ENCODE results near the gene MIB1.

Gene MIB1

DNA sequence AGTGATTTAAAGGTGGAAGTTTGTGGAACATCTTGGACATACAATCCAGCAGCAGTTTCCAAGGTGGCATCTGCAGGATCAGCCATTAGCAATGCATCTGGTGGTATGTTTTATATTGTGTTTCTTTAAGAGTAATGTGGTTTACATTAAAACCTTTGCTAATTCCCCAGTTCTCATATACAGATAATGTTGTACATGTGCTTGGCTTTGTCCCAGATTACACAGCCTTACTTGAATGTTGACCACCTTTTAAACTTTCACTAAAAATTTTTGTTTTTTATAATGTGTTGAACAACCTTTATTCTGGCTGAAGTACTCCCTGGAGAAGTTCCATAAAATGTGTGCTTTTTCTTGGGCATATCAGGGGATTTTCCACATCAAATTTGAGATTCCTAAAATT, 57.5 kb downstream of the MIB1 start:
- no peak overlapping the region for H3K27ac ChIP-seq
- no peak for TF ChIP-seq ZFX (IDR thresholded peaks at IDR 0.05; ENCODE audit: borderline replicate concordance)
- TF ChIP-seq CTCF (IDR thresholded peaks at IDR 0.05): no peak

DNA sequence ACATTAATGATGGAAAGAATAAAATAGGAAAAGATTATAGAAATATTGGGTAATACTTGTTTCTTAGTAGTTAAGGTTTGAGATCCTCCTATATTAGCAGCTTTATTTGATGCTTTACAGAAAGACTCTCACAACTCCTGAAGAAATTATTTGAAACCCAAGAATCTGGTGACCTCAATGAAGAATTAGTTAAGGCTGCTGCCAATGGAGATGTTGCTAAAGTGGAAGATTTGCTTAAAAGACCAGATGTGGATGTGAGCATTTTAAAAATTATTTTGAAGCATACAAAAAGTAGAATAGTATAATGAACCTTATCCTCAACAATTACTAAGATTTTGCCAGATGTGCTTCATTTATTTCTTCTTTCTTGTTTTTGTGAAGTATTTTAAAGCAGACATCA, 59.1 kb downstream of the MIB1 start:
- H3K27ac ChIP-seq: no peak overlapping the region
- TF ChIP-seq CTCF (IDR thresholded peaks at IDR 0.05) (no peak), ZFX (IDR thresholded peaks at IDR 0.05; ENCODE audit: borderline replicate concordance) (no peak)

GRCh38 chr18:21803495-21803894, 62.9 kb downstream of the MIB1 start:
- TF ChIP-seq CTCF (IDR thresholded peaks at IDR 0.05): no peak
- no peak for TF ChIP-seq ZFX (IDR thresholded peaks at IDR 0.05; ENCODE audit: borderline replicate concordance)
- no peak overlapping the region for H3K27ac ChIP-seq

- TF ChIP-seq ZFX (IDR thresholded peaks at IDR 0.05; ENCODE audit: borderline replicate concordance): no peak
- no peak for TF ChIP-seq CTCF (IDR thresholded peaks at IDR 0.05)
- H3K27ac ChIP-seq: no peak overlapping the region
These were observed 65.3 kb downstream of the MIB1 start for GRCh38 chr18:21805771-21806366.

DNA sequence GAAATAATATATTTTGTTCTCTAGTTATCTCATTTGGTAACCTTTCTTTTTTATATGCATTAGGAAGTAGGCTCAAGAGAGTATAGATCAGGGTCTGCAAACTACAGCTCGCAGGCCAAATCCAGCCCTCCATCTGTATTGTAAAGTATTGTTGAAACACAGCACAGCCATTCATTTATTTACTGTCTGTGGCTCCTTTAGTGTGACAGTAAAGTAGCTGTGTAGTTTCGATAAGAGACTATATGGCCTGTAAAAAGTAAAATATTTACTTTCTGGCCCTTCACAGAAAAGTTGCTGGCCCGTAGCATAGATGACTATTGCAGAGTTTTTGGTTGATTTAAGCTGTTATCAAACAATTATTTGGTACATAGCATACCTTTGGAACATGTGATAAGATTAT, 67.6 kb downstream of the MIB1 start:
- no peak overlapping the region for H3K27ac ChIP-seq
- TF ChIP-seq ZFX (IDR thresholded peaks at IDR 0.05; ENCODE audit: borderline replicate concordance) (no peak), CTCF (IDR thresholded peaks at IDR 0.05) (no peak)

DNA sequence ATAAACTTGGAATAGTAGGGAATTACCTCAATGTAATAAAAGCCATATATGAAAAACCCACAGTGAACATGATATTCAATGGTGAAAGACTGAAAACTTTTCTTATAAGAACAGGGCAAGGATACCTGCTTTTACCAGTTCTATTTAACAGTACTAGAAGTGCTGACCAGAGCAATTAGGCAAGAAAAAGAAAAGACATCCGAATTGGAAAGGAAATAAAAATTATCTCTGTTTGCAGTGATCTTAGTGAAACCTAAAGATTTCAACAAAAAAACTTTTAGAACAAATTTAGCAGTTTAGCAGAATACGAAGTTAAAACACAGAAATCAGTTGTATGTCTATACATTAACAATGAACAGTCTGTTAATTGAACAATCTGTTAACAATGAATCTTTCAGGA, 69.1 kb downstream of the MIB1 start:
- TF ChIP-seq ZFX (IDR thresholded peaks at IDR 0.05; ENCODE audit: borderline replicate concordance): no peak
- TF ChIP-seq CTCF (IDR thresholded peaks at IDR 0.05): no peak
- H3K27ac ChIP-seq: no peak overlapping the region

DNA sequence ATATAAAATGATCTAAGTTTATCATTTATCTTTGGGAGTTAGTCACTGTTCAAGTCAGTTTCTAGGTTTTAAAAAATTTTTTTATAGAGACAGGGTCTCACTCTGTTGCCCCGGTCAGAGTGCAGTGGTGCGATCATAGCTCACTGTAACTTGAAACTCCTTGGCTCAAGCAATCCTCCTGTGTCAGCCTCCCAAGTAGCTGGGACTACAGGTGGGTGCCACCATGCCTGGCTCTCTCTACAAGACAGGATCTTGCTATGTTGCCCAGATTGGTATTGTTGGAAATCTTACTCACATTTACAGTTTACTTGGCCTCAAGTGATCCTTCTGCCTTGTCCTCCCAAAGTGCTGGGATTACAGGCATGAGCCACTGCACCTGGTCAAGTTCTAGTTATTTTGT, 74.5 kb downstream of the MIB1 start:
- TF ChIP-seq CTCF (IDR thresholded peaks at IDR 0.05) (no peak), ZFX (IDR thresholded peaks at IDR 0.05; ENCODE audit: borderline replicate concordance) (no peak)
- H3K27ac ChIP-seq: no peak overlapping the region

All from 22Rv1 (cell line).